PFSK-1 (cell line): ENCODE measurements around the gene SLC12A6.

Source experiments
- FOXP2 ChIP-seq: optimal IDR thresholded peaks from 2 replicates; pipeline ENCODE3; 2011; ENCODE audit warnings: borderline replicate concordance, control low read depth, inconsistent platforms; ENCODE audit not compliant: insufficient read depth; ENCODE audit errors: extremely low read length, extremely low read depth
- POLR2AphosphoS5 ChIP-seq: IDR thresholded peaks from 2 replicates; pipeline ENCODE4 v1.6.1; 2012; ENCODE audit warnings: low read depth, mild to moderate bottlenecking, control low read depth, low read length, moderate library complexity
- REST ChIP-seq, 2 experiments: IDR thresholded peaks; 2 replicates each; pipeline versions ENCODE4 v1.6.1 to v1.8.0; 2011 to 2012; ENCODE audit warnings: low read depth in 2 of 2, low read length in 2 of 2, control low read depth in 1 of 2, inconsistent platforms in 1 of 2, mild to moderate bottlenecking in 1 of 2, moderate library complexity in 1 of 2; ENCODE audit not compliant: insufficient read depth in 1 of 2
- SIN3A ChIP-seq: IDR thresholded peaks from 2 replicates; pipeline ENCODE4 v1.6.1; 2012; ENCODE audit warnings: mild to moderate bottlenecking, low read length, moderate library complexity, borderline replicate concordance; ENCODE audit not compliant: insufficient read depth
- TAF1 ChIP-seq: IDR thresholded peaks from 2 replicates; pipeline ENCODE4 v1.6.1; 2012; ENCODE audit warnings: low read length, control low read depth, borderline replicate concordance; ENCODE audit not compliant: insufficient read depth

DNA sequence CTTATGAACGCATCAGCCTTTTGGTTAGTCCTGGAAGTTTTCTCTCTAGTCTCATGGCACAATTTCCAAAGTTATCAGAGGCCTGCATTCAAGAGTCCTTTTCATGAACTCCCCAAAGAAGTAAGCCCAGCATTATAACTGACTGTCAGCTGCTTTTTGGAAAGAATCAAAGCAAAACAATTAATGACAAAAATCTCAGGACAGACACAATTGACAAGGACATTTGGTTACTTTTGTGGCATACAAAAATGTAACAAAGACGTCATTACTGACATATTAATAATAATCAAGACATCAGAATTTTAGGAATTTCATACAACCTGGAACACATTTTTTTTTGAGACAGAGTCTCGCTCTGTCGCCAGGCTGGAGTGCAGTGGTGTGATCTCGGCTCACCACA is 148.9 kb downstream of the SLC12A6 start:
- TF ChIP-seq FOXP2: no peak
- no peak for TF ChIP-seq POLR2AphosphoS5
- TF ChIP-seq REST (IDR thresholded peaks at IDR 0.05; ENCODE audit: insufficient read depth in 1 of 2, low read depth in 2 of 2, low read length in 2 of 2): no peak
- TF ChIP-seq TAF1: no peak
- TF ChIP-seq SIN3A: no peak
